Trophoblast cell (in vitro differentiated cells and primary cell): ENCODE data around the gene CCDC57.

Experiments
- DNase-seq, 2 donors: peaks; one replicate each; pipeline ENCODE4 v3.0.0-alpha.2; 2016
- H2AFZ ChIP-seq: 2 replicates; pipeline ENCODE4 v1.6.1; 2013; ENCODE audit warnings: low read length, moderate library complexity, mild to moderate bottlenecking; ENCODE audit not compliant: insufficient read depth, poor library complexity
- H2AK5ac ChIP-seq: 2 replicates; pipeline ENCODE4 v1.6.1; 2013; ENCODE audit warnings: mild to moderate bottlenecking, low read length
- H2BK120ac ChIP-seq: 2 replicates; pipeline ENCODE4 v1.6.1; 2013; ENCODE audit warnings: low read length, mild to moderate bottlenecking, moderate library complexity; ENCODE audit not compliant: insufficient read depth, poor library complexity
- H2BK12ac ChIP-seq: 2 replicates; pipeline ENCODE4 v1.6.1; 2013; ENCODE audit warnings: mild to moderate bottlenecking, low read length, moderate library complexity
- H2BK5ac ChIP-seq: 2 replicates; pipeline ENCODE4 v1.6.1; 2013; ENCODE audit warnings: low read length, low read depth, moderate library complexity, mild to moderate bottlenecking; ENCODE audit not compliant: poor library complexity
- H3K14ac ChIP-seq: 2 replicates; pipeline ENCODE4 v1.6.1; 2013; ENCODE audit warnings: mild to moderate bottlenecking, low read length
- H3K18ac ChIP-seq: 2 replicates; pipeline ENCODE4 v1.6.1; 2013; ENCODE audit warnings: mild to moderate bottlenecking, low read length
- H3K23ac ChIP-seq: 2 replicates; pipeline ENCODE4 v1.6.1; 2013; ENCODE audit warnings: low read length
- H3K27ac ChIP-seq: 2 replicates; pipeline ENCODE4 v1.5.1; 2013; ENCODE audit warnings: low read depth, mild to moderate bottlenecking, inconsistent platforms, low read length, moderate library complexity
- H3K27me3 ChIP-seq: 2 replicates; pipeline ENCODE4 v1.6.1; 2013; ENCODE audit warnings: inconsistent platforms, mild to moderate bottlenecking, low read length, moderate library complexity; ENCODE audit not compliant: insufficient read depth
- H3K36me3 ChIP-seq, 2 experiments: 1 replicate in 1 of 2; 2 replicates in 1 of 2; pipeline ENCODE4 v1.6.1; 2013; ENCODE audit warnings: low read length in 2 of 2, mild to moderate bottlenecking in 2 of 2, moderate library complexity in 1 of 2; ENCODE audit not compliant: insufficient read depth in 2 of 2, control insufficient read depth in 1 of 2
- H3K4ac ChIP-seq: 2 replicates; pipeline ENCODE4 v1.6.1; 2013; ENCODE audit warnings: low read depth, mild to moderate bottlenecking, low read length, moderate library complexity
- H3K4me1 ChIP-seq, 2 experiments: 1 replicate in 1 of 2; 2 replicates in 1 of 2; pipeline ENCODE4 v1.6.1; 2013; ENCODE audit warnings: low read length in 2 of 2, mild to moderate bottlenecking in 2 of 2, moderate library complexity in 1 of 2; ENCODE audit not compliant: insufficient read depth in 2 of 2, control insufficient read depth in 1 of 2
- H3K4me2 ChIP-seq: 2 replicates; pipeline ENCODE4 v1.6.1; 2013; ENCODE audit warnings: inconsistent platforms, mild to moderate bottlenecking, low read length, moderate library complexity
- H3K4me3 ChIP-seq: 2 replicates; pipeline ENCODE4 v1.5.1; 2013; ENCODE audit warnings: mild to moderate bottlenecking, low read depth, low read length, inconsistent platforms
- H3K79me1 ChIP-seq: one replicate; pipeline ENCODE4 v1.6.1; 2013; ENCODE audit warnings: low read length
- H3K79me2 ChIP-seq: 2 replicates; pipeline ENCODE4 v1.6.1; 2013; ENCODE audit warnings: low read length, mild to moderate bottlenecking; ENCODE audit not compliant: control insufficient read depth, insufficient read depth, poor library complexity
- H3K9ac ChIP-seq: 2 replicates; pipeline ENCODE4 v1.6.1; 2013; ENCODE audit warnings: mild to moderate bottlenecking, low read length
- H3K9me3 ChIP-seq: 2 replicates; pipeline ENCODE4 v1.6.1; 2013; ENCODE audit warnings: low read depth, mild to moderate bottlenecking, control low read depth, inconsistent platforms, low read length; ENCODE audit not compliant: insufficient read depth
- H4K12ac ChIP-seq: 2 replicates; pipeline ENCODE4 v1.6.1; 2013; ENCODE audit warnings: low read depth, mild to moderate bottlenecking, low read length, moderate library complexity
- H4K8ac ChIP-seq: 2 replicates; pipeline ENCODE4 v1.6.1; 2013; ENCODE audit warnings: low read depth, mild to moderate bottlenecking, low read length, moderate library complexity
- H4K91ac ChIP-seq: one replicate; pipeline ENCODE4 v1.6.1; 2013; ENCODE audit warnings: low read depth, mild to moderate bottlenecking, low read length, moderate library complexity
- WGBS: extraction: QIAGEN DNeasy Blood & Tissue Kit; methylation state at CpG from one replicate; pipeline ENCODE4 v1.1.7; 2013; ENCODE audit warnings: missing lambda C conversion rate; ENCODE audit not compliant: insufficient read length, insufficient coverage; ENCODE audit errors: extremely low coverage; 5-methylcytosine and 5-hydroxymethylcytosine counted together

CCDC57 gene

DNA sequence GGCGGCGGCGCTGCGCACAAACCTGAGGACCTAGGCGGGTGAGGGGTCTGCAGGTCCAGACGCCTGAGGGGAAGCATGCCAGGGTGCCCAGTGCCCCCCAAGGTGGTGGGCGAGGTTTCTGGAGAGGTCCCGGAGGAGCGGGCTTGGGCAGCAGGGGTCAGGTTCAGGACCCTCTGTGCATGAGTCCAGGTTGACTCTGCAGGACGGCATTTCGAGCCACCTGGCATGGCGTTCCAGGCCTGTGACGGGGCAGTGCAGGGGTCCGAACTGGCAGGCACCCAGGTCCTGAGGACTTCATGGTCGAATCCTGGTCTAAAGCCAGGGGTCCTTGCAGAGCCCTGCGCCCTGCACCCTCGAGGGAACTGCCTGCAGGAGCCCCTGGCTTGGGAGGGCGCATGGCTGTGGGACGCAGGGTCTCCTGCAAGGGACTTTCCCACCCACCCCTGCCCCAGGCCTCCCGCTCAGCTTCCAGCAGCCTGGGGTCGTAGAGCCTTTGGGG, 19.7 kb upstream of the CCDC57 start:
- Histone ChIP-seq H2BK12ac (peak overlapping the region; percentile 25), H4K91ac (peak overlapping the region; percentile 94), H3K27me3 (peaks cover 15% of the 10 kb centered on the region), H3K4me1 (peaks cover 42 to 55% of the 10 kb centered on the region in 2 experiments), H3K79me1 (peaks cover 25% of the 10 kb centered on the region), H3K36me3 (peaks cover 13 to 21% of the 10 kb centered on the region in 2 experiments), H3K27ac (peak overlapping the region; percentile 58), H3K4ac (peak overlapping the region; percentile 7), H3K23ac (no peak overlapping the region), H4K12ac (no peak overlapping the region), H3K9ac (no peak overlapping the region), H3K4me3 (no peak overlapping the region), H3K9me3 (no peaks in the 10 kb centered on the region), H3K79me2 (peaks cover 16% of the 10 kb centered on the region), H3K14ac (peak overlapping the region; percentile 33), H2BK120ac (peak overlapping the region; percentile 14), H2AFZ (no peak overlapping the region), H3K4me2 (peak overlapping the region; percentile 93), H2AK5ac (peak overlapping the region; percentile 45), H3K18ac (peak overlapping the region; percentile 25), H2BK5ac (no peak overlapping the region), H4K8ac (peak overlapping the region; percentile 92)
- peak in 1 of 2 donors; percentile 6 for DNase-seq
- WGBS = no CpG with 5 or more reads among the region's 21 CpGs

DNA sequence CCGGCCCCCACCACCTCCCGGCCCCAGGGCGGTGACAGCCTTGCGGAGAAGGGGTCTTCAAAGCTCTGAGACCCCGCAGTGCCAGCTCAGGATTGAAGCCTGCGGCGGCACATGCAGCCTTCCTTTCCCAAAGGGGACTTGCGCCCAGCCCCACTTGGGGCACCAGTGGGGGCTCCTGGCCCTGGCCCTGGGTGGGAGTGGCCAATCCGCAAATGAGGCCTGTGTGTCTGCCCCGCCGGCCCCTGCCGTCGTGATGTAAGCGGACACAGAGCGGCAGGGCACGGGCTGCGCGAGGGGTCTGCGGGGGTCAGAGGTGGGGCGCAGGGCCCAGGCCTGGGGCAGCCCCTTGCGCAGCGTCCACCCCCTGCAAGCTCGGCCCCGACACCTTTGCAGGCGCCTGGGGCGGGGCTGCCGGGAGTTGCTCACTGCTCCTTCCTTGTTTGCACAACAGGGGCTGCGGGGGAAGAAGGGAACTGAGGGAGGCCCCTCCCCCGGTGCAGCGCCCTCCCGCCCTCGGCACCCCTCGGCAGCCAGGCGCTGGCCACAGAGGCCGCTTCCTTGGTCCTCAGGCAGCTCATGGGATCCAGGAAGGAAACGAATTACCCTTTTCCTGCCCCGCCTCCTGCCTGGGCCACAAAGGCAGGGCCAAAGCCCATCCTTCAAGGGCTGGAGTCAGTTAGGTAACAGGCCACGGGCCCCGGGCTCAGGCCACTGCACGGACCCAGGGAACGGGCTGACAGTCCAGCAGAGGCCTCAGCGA, 19.1 kb upstream of the CCDC57 start:
- Histone ChIP-seq H4K91ac (peak overlapping the region; percentile 94), H3K18ac (peak overlapping the region; percentile 70), H3K27ac (peak overlapping the region; percentile 58), H2AK5ac (peak overlapping the region; percentile 66), H4K12ac (peak overlapping the region; percentile 86), H2AFZ (peak overlapping the region; percentile 74), H2BK120ac (peak overlapping the region; percentile 78), H3K4ac (peak overlapping the region; percentile 84), H4K8ac (peak overlapping the region; percentile 92), H3K27me3 (peaks cover 15% of the 10 kb centered on the region), H2BK5ac (peak overlapping the region; percentile 49), H3K14ac (peak overlapping the region; percentile 50), H3K9me3 (no peaks in the 10 kb centered on the region), H3K4me2 (peak overlapping the region; percentile 93), H3K23ac (no peak overlapping the region), H3K9ac (no peak overlapping the region), H3K36me3 (peaks cover 7 to 15% of the 10 kb centered on the region in 2 experiments), H3K4me1 (peaks cover 41 to 55% of the 10 kb centered on the region in 2 experiments), H3K79me1 (peaks cover 25% of the 10 kb centered on the region), H3K79me2 (peaks cover 16% of the 10 kb centered on the region), H3K4me3 (peak overlapping the region; percentile 55), H2BK12ac (peak overlapping the region; percentile 37)
- peak; percentile 76 to 79 for DNase-seq
- no CpG with 5 or more reads among the region's 42 CpGs for WGBS

DNA sequence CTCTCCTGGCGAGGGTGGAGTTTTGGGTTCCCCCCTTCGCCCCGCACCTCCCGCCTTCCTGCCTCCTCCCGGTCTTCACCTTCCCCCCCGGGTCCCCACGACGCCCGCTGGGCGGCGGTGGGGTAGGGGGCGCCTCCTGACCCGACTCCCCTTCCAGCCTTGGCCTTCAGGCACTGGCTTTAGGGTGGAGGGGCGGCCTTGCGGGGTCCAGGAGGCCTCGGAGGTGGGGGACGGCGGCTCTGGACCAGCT, 18.6 kb upstream of the CCDC57 start:
- Histone ChIP-seq H4K8ac (peak overlapping the region; percentile 92), H4K91ac (peak overlapping the region; percentile 94), H3K79me1 (peaks cover 25% of the 10 kb centered on the region), H3K27me3 (peaks cover 15% of the 10 kb centered on the region), H3K4me3 (peak overlapping the region; percentile 55), H3K36me3 (peaks cover 4 to 11% of the 10 kb centered on the region in 2 experiments), H4K12ac (peak overlapping the region; percentile 86), H3K9ac (no peak overlapping the region), H2BK5ac (peak overlapping the region; percentile 49), H3K4me2 (peak overlapping the region; percentile 93), H3K14ac (peak overlapping the region; percentile 50), H3K4ac (peak overlapping the region; percentile 84), H3K18ac (peak overlapping the region; percentile 70), H3K4me1 (peaks cover 39 to 55% of the 10 kb centered on the region in 2 experiments), H3K23ac (no peak overlapping the region), H2AFZ (peak overlapping the region; percentile 74), H3K27ac (peak overlapping the region; percentile 58), H2AK5ac (peak overlapping the region; percentile 66), H2BK12ac (peak overlapping the region; percentile 37), H3K79me2 (peaks cover 16% of the 10 kb centered on the region), H2BK120ac (peak overlapping the region; percentile 78), H3K9me3 (no peaks in the 10 kb centered on the region)
- DNase-seq = no peak
- no CpG with 5 or more reads among the region's 18 CpGs for WGBS

DNA sequence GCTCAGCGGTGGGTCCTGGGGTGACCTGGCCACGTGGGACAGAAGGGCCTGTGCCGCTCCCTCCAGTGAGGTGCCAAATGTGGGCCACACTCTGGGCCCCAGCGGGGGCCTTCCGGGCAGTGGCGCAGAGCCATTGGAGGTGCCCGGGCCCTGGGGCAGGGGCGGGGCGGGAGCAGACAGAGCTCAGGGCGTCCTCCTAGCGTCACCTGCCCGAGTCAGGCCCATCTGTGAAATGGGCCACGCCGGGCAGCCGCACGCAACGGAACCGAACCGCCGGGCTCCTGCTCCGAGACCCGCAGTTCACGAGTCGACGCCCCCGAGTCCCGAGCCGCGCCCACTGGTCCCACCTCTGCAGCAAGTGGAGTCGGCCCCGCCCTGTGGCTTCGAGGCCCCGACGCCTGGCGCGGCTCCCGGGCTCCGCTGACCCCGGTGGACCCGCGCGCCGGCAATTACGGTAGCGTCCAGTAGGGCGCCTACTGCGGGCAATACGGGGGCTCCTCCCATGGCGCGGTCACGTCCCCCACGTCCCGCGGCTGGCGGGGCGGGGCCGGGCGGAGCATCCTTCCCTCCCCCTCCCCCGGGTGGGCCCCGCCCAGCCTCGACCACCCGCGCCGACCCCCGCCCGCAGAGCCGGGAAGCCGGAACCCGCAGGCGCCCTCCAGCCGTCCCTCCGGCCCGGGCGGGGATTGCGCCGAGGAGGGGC, 18.1 kb upstream of the CCDC57 start:
- Histone ChIP-seq H2BK12ac (peak overlapping the region; percentile 28), H3K4me1 (peaks cover 37 to 50% of the 10 kb centered on the region in 2 experiments), H4K91ac (peak overlapping the region; percentile 94), H3K4ac (peak overlapping the region; percentile 66), H3K27ac (no peak overlapping the region), H3K36me3 (peaks cover under 1 to 7% of the 10 kb centered on the region in 2 experiments), H2AFZ (peak overlapping the region; percentile 74), H4K8ac (peak overlapping the region; percentile 92), H3K18ac (peak overlapping the region; percentile 70), H3K79me2 (peaks cover 16% of the 10 kb centered on the region), H3K27me3 (peaks cover 15% of the 10 kb centered on the region), H3K4me2 (peak overlapping the region; percentile 93), H3K9ac (no peak overlapping the region), H2BK120ac (peak overlapping the region; percentile 78), H4K12ac (peak overlapping the region; percentile 86), H3K4me3 (peak overlapping the region; percentile 55), H2AK5ac (peak overlapping the region; percentile 82), H3K23ac (no peak overlapping the region), H3K9me3 (no peaks in the 10 kb centered on the region), H3K14ac (peak overlapping the region; percentile 50), H2BK5ac (no peak overlapping the region), H3K79me1 (peaks cover 22% of the 10 kb centered on the region)
- peak; percentile 71 to 78 for DNase-seq
- WGBS = no CpG with 5 or more reads among the region's 76 CpGs
